A204.1 (cell line): ENCODE measurements around the gene LRPAP1.

Experiments
- FAIRE-seq: peaks from 2 replicates; lab custom pipeline; 2012; peaks lifted over from hg19 to GRCh38; lab: Jason Lieb, UNC

The LRPAP1 gene

DNA sequence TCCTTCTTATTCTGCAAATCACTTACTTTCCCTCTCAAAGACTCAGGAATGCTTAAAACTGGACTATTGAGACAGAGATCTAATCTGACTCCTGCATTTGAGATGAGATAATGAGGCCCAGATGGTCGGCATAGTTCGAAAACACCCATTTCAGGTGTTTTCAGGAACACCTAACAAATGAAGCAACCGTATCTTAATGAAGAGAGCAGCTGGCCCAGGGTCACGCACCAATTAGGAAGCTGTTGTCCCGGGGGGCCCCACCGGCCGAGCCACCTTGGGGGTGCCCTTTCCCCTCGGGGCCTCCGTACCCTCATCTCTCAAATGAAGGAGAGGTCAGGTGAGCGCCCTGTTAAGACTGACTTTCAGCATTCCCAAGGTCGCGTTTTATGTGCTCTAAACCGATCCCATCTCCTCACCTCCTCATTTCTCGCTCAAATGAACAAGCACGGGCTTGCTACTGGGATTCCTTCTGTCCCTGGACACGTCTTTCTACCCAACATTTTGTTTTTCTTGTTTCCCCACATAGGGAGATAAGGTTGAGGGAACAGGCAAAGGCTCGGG is 824 bp downstream of the LRPAP1 start:
- FAIRE-seq, result no peak

DNA sequence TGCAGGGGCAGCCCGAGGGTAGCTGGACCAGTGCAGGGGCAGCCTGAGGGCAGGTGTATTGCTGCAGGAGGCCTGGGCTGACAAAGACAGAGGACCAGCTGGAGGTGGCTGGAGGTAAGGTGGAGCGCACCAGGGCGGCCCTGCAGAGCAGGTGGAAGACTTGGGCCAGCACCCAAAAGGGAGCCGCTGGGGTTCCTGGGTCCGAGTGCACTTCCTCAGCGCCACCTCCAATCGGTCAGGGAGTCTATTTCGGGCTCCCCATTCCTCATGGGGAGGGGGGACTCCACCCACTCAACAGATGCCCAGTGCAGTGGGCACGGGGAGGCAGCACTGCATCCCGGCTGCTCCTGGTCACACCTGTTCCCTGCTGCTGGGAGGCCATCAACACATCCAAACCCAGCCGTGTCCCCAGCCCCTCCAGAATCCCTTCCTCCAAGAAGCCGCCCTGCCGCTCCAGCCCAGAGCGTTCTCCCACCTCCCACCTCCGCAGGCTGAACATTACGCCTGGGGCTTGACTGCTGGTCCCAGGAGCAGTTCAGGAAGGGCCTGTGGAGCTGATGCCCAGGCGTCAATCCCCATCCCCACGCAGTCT is 1.5 kb downstream of the LRPAP1 start:
- no peak for FAIRE-seq

DNA sequence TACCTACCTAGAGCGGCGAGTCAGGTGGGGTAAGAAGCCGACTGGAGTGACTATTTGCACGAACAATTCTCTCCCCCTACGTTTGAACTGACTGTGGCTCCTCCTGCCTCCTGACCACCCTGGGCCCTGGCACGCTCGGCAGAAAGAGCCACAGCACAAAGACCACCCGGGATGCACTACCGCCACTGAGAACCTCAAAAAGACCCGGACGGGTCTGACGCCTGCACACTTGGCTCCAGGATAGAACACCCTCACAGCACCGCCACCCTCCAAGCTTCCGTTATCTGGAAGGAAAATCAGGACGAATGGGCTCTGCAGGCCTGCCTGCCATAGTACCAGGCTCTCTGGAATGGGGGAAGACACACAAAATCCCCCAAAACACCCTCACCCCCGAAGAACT is 2.2 kb downstream of the LRPAP1 start:
- FAIRE-seq, result no peak

DNA sequence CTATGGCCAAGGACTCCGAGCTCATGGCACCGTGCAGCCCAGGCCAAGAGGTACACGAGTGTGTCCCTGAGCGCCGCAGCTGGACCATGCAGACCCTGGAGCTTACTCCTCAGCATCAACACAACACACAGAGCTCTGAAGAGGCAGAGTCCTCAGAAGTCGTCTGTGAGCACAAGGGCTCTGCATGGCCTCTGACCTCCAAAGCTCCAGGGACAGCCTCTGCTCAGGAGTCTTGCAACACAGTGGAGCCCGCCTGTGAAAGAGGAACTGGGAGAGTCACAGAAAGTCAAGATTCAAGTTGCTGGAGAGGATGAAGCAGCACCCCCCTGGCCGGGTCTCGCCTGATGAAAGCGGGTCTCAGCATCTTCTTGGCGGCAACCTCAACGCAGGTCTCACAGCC is 2.9 kb downstream of the LRPAP1 start:
- no peak for FAIRE-seq

DNA sequence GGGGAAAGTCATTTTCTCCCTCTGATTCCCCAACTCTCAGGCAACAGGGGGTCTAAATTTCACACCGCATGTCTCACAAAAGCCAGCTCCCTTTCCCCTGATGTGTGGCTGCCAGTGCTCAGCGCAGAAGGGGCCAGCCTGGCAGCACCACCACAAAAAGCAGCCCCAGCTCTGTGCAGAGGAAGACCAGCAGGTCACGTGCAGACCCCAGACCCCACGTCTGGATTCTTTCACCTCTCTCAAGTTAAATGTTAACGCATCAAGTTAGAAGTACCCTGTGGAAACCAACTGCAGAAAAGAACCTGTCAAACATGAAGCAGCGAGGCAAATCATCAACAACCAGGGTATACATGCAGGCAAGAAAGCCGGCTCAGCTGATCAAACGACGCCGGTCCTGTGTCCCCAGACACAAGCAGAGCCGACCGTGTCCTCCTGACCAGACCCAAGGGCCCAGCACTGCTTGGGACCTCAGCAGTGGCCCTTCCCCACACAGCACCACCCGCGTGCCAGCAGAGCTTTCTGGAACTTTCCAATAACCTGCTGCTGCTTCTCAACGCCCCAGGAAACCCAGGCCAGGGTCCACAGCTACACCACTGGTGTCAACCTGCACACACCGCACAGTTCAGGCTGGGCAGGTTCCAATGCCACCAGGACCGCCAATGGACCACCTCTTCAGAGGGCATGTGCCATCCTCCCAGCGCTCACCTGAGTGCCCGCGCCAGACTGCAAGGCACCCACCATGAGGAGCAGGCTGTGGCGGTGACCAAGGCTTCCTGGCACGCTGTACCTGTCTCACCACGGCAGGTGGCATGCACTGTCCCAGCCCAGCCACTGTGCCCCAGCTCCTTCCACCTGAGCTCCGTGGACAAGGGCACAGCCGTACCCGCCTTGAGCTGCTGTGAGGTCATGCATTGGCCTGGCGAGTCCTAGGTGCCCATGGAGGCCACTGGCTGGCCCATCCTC is 4.0 kb downstream of the LRPAP1 start:
- FAIRE-seq, result no peak

DNA sequence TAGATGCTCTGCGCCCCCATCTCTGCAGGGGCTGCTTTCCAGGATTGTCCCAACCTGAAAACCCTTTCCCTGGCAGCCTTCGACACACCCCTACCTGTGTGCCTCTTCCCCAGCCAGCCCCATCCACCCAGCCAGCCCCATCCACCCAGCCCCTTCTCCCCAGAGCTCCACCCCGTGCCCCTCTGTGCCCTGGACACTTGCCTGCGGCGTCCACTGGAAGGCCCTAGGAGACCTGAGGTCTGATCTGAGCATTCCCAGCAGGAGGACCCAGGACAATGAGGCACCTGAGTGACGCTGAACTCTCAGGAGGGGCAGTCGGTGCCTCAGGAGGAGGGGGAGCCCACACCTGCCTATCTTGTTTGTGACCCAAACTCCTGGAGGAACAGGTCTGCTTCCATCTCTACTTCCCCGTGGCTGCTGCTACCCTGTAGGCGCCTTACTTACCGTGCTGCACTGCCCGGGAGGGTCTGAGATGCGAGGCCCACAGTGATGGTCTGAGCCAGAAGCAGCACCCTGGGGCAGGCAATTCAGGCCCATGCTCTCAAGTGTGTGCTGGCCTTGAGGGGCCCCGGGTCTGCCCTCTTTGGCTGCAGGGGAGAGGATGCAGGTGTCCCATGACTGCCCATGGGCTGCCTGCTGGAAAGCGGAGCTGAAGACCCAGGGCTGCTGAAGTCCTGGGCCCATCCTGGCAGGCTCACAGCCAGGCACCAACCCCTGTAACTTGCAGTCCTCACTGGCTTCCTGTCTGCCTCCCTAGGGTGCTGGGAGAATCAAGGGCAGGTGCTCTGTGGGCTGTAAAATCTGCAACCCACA is 4.9 kb downstream of the LRPAP1 start:
- no peak for FAIRE-seq

DNA sequence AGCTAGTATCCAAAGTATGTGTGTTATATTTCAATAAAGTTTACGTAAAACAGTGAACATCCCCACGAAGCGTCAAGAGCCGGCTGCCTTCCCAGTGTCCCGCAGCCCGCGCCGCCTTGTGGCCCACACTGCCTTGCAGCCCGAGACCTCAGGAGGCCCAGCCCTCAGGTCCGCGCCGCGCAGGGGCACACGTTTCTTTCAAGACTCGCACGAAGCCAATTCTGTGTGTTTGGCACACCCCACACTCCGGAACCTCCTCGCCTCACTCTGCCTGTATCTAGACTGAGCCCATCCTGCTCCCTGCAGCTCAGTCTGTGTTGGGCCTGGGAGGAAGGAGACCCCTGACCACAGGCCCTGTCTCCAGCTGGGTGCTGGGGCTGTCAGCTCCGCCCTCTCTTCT is 5.8 kb downstream of the LRPAP1 start:
- FAIRE-seq, result no peak

DNA sequence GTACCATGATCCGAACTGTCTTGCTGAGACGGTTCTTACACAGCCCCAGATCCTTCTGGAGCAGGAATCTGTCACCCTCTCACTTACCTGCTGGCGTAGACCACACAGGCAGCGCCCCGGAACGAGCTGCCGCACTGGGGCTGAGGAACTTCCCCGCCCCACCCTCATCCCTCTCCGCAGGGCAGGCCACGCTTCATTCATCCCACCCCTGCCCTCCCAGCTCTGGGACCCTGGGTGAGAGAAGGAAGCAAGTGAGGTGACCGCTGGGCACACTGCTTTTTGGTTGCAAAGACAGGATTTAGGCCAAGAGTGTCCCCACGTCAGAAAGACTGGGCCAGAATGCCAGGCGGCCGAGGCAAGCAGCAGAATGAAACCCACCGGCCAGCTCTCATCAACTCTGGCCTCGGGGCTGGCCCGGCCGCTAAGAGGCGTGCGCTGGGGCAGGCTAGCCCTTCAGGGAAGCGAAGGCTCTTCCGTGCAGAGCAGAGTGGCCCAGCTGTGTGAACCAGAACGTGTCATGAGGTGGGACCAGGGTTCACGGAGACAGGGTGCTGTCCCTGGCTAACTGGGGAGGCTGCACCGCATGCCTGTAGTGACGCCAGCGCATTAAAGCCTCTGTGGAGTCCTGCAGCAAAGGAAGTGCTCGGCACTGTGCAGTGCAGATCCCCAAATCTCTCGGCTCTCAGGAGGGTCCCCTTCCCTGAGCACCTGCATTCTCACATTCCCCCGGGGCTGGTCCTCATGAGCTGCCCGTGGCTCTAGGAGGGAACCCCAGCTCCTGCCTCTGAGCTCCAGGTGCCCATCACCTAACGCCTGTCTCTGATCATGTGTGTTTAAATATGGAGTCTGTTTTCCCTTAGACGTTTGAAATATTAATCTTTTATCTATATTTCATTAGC is 6.4 kb downstream of the LRPAP1 start:
- FAIRE-seq, result no peak

DNA sequence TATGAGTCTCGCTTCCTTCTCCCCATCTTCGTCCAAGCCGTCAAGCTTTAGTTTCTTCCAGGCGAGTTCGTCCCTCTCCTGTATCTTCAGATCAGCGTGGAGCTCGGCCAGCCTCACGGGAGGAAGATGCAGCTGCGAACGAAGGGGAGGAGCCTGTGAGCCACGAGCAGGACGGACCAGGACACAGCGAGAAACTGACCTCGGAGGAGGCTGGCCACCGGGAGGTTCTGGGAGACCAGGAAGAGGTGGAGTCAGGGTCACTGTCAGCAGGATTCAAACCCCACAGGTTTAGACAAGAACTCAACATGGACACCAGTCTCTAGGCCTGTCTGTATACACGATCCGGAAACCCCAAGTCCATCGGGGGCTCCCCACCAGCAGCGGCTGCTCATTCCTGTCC is 7.3 kb downstream of the LRPAP1 start:
- no peak for FAIRE-seq

DNA sequence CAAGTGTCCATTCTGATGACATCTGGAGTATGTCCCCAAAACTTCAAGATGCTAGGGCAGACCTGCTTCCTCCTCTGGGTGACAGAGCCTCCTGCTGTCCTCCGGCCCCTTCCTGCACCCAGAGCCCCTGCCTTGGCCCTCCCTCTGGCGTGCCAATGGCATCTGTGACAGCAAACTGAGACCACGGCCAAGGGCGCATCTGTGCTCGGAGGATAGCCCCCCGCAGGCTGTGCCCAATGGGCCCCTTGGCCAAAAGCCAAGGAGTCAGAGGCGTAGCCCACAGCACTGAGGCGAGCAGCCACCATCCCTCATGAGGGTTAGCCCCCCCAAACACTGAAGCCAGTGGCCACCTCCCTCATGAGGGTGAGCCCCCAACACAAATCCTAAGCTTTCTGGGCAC is 7.9 kb downstream of the LRPAP1 start:
- no peak for FAIRE-seq

DNA sequence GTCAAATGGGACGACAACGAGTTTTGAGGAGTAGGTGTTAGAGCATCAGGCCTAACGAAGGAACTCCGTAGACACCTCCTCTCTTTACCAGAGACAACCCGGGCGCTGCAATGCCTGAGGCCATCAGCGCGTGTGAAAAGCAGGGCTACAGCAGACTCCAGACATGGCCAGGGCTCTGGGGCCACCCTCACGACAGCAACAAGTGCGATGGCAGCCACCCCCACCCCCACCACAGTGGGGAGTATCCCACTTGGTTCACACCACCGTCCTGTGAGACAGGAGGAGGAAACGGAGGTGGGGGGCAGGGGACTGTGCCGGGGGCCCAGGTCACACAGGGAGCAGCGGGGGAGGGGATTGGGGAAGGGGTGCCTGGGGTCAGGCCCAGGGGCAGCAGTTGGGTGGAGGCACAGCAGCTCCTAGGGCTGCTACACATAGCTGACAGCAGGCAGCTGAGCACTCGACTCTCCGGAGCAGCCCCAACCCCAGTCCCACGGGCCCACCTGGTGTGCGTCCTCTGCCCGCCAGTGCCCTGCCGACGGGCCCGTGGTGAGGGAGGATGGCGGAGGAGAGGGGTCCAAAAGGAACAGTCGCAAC is 8.5 kb downstream of the LRPAP1 start:
- no peak for FAIRE-seq

DNA sequence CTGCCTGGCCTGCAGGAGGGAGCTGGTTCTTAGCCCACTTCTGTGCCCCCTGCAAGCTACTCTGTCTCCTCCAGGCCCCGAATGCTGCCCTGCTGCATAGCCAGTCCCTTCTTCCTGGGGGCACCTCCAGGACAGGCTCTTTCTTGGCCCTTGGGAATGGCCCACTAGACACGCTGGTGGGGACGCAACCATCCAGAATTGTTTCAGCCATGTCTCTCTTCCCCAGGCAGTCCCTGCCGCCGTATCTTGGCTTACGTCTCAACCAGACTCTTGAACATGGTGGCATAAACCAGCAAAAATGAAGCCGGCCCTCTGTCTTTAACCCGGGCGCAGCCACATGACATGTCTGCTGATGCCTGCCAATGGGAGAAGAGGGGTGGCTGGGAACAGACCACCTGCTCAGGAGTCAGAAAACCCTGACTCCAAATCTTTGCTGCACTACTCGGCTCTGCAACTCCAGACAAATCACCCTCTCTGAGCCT is 9.0 kb downstream of the LRPAP1 start:
- no peak for FAIRE-seq

DNA sequence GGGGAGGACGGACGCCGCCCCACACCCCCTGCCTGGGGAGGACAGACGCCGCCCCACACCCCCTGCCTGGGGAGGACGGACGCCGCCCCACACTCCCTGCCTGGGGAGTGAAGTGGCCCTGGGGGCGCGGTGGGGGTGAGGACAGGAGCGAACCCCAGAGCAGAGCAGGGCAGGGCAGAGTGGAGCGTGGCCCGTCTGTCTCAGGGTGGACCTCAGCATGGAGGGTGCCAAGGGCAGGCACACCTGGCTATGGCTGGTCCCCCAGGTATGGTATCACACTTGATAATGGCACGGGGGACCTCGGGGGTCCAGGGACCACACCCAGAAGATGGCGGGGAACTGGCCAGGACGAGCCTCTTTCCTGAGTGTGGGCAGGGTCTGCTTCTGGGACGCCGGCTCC is 9.6 kb downstream of the LRPAP1 start:
- no peak for FAIRE-seq

DNA sequence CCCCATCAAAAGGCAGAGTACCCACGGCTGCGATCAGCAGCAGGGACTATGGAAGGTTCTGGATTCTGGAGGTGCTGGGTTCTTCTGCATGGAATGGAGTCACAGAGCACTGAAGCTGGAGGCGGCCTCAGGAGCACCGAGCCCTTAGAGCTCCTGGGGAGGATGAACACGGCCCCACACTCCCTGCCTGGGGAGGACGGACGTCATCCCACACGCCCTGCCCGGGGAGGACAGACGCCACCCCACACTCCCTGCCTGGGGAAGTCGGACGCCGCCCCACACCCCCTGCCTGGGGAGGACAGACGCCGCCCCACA is 9.9 kb downstream of the LRPAP1 start:
- no peak for FAIRE-seq

DNA sequence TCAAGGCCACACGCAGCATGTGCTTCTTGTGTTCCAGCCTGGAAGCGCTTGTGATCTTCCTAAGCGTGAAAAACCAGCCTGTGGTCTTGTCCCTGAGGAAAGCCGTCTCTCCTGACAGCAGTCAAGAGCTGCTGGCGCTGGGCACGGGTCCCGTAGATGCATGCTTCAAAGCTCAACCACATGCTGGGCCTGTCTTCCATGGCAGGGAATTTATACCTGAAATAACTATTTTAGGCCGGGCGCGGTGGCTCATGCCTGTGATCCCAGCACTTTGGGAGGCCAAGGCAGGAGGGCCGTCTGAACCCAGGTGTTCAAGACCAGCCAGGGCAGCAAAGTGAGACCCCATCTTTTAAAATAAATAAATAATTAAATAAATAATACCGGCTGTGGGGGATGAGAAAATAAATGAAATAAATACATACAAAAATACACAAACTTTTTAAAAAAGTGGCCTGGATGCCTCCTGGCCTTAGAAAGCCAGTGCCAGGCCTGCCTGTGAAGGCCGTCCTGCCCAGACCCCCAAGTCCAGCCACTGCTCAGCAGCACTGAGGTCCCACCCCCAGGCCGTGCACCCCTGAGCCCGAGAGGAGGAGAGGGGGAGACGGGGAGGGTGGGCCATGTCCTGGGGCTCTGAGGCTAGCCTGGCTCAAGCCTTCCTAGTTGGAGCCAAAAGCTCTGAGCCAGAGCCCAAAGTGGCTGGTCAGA is 10.4 kb downstream of the LRPAP1 start:
- FAIRE-seq, result no peak

DNA sequence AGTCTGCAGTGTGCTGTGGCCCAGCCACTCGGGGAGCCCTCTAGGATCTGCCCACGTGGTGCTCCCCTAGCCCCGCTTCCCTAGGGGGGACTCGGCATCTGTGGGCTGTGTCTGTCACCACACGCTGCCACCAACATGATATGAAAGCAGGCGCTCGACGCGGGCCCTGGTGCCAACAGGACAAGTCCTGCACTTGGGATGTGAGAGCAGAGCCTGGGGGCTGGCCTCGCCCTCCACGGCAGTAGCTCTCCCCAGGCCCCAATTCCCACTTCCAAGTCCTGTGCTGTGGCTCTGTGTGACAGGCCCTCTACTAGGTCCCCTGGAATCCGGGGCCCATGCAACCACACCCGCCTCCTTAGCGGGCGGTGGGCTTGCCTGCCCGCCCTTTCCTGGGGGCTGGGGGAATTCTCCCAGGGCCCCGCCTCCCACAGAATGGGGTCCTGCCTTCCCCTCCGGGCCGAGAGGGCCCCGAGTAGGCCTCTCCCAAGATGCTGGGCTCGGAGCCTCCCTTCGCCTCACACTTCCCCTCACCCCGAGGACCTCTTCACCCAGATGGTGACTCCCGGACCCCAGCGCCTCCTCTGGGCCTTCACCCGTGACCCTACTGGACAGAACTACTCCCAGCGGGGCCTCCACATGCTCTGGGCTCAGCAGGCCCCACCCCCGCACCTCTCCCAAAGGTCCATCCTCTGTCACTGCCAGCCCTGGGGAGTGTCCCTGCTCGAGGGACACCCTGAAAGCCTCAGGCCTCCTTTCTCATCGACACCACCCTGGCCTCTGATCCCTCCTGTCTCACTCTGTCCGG is 11.2 kb downstream of the LRPAP1 start:
- no peak for FAIRE-seq

DNA sequence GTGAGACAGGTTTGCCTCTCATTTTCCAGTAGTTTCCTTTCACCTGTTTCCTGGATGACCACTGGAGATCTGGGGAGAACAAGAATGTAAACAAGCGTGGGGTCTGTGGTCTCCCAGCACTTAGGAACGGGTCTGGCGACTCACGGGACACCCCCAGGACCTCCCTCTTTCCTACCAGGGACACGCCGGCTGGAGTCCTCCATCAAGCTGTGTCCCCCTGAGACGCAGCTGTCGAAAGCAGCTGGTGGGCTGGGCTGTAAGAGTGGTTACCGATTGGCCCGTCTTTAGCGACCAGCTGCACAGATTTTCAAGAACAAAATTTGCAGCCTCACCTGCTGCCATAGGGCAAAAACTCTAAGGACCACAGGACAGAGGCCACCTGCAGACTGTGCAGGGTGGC is 11.9 kb downstream of the LRPAP1 start:
- FAIRE-seq, result no peak

DNA sequence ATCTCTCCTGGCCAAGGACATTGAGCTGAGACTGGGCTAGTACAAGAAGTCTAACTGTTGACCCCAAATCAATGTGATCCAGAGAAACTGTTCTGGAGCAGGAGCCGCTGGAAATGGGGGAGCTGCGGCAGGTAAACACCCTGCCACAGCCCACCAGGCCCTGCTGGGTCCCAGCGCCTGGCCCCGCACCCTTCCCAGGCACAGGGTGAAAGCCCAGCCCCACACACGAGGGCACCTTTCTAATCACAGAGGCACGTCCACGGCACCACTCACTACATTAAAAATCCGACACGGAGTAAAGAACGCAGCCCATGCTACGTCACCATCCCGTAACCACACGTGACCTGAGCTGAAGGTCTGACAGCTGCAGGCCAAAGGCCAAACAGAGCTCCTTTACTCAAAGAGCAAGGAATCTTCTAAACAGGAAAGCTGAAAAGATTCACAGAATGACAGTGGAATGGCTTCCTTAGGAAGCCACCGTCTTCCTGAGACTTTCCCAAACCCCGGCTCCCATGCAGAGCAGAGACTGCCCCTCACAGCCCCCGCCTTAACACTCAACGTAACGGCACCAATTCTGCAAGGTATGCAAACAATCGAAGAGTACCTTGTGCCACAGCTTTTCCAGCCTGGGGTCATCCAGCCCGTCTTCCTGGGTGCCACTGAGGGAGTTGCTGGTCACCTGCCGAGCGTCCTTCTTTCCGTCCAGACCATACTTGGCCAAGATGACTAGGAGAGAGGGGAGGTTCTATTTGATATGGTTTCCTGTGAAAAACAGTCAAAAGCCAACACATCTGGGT is 12.6 kb downstream of the LRPAP1 start:
- no peak for FAIRE-seq

DNA sequence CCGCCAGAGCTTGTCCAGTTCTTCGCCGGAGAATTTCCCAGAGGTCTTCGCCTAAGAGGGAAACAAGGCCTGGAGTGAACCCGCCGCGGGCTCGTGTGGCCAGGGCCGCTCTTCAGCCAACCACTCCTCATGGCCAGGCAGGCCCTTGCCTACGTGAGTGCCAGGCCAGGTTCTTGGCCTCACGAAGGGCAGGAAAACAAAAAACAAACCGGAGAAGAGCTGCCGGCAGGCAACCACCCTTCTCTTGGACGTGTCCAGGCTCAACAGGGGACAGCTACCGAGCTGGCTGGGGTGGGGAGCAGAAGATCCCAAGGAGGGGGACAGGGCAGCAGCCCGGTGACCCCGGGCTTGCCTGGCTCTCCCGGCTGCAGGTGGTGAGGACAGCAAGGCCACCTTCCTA is 13.3 kb downstream of the LRPAP1 start:
- no peak for FAIRE-seq
